Measurements from ENCODE around the gene ACIN1.
"Not testable (repeated sequence)": the region's sequence is repeated elsewhere in the genome, so short reads cannot be mapped to it uniquely, and the experiment has no call there.

Gene ACIN1

GRCh38 chr14:23034498-23035302 lies 60.2 kb downstream of the ACIN1 start, which contains the start of gene PSMB5:
TSS of gene PSMB5 (minus strand) at chr14:23034900. CDS start at chr14:23034881, 19 bp downstream.
- DNase-seq: no peak

DNA sequence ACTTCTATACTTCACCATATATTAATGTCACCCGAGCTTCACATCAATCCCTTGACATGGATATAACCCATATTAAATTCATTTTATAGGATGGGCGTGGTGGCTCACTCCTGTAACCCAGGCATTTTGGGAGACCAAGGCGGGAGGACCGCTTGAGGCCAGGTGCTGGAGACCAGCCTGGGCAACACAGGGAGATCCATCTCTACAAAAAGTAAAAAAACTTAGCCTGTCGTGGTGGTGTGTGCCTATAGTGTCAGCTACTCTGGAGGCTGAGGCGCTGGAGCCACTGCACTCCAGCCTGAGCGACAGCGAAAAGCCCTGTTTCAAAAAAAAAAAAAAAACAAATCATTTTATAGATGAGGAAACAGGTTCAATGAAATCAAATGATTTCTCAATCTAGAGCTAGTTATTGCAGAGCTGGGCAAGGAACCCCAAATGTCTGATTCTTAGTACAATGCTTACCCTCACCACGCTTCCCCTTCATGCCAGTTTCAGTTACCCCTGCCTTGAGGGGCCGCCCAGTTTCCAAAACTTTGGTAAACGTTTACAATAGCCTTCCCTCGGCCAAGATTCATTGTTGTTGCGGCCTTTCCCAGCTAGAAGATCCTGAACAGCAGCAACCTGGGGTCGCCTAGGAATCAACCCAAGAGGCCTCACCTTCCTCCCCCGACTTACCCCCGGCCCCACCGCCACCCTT lies 61.0 kb downstream of the ACIN1 start:
- DNase-seq: no peak

DNA sequence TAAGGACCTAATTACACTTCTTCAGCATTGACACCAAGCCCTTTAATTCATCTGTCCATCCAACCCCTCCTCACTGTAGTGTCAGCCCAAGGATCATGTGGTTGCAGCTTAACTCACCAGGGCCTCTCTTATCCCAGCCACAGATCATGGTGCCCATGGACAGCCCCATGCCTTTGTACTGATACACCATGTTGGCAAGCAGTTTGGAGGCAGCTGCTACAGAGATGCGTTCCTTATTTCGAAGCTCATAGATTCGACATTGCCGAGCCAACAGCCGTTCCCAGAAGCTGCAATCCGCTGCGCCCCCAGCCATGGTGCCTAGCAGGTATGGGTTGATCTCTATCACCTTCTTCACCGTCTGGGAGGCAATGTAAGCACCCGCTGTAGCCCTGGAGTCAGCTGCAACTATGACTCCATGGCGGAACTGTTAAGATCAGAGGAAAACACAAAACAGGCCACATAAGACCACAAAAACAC lies 61.6 kb downstream of the ACIN1 start:
- DNase-seq: no peak

GRCh38 chr14:23030936-23031335 lies 64.0 kb downstream of the ACIN1 start:
- DNase-seq: no peak

DNA sequence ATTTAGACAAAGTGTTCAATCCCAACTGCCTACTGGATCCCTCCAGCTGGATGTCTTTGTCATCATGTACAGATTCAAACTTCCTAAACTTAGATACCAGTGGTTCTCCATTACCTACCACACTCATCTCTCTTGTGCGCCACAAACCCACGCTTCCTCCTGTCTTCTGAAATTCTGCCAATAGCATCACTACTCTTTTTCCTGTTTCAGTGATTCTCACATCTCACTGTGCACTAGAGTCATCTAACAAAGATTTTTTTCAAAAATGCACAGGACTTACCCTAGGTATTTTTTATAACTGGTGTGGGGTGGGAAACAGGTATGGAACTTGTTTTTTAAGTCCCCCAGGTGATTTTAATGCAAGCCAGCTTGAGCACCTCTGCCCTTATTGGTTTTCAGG lies 66.1 kb downstream of the ACIN1 start:
- DNase-seq: no peak

- no peak for DNase-seq
Measured at GRCh38 chr14:23025151-23025814, 69.7 kb downstream of the ACIN1 start.

GRCh38 chr14:23024612-23025075 lies 70.3 kb downstream of the ACIN1 start:
- no peak for DNase-seq

GRCh38 chr14:23023795-23024152 lies 71.2 kb downstream of the ACIN1 start:
- no peak for DNase-seq

GRCh38 chr14:23023022-23023794 lies 71.7 kb downstream of the ACIN1 start:
- DNase-seq: no peak

DNA sequence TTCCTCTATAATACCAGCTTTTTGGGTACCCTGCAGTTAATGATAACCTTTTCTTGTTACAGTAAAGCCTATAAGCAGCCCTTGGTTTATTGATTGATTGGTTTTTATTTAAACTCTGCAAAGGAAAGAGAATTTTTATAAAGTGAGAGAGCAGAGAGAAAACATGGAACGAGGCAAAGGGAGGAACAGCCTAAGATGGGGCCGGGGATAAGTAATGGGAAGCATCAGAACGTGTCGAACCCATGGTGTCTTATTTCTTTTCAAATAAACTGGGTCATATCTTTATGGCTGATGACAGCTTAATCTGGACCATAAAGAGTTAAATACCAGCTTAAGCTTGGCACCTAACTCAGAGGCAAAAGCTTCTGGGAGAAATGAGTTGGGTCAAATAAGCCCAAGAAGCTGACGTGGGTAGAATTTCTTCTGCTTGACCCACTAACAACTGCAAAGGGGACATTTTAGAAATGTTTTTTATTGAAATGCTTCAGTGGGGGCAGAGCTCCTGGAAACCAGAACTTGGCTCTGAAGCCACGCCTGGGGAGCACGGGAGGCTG lies 73.0 kb downstream of the ACIN1 start:
- DNase-seq: no peak

- no peak for DNase-seq
Measured at GRCh38 chr14:23021434-23021833, 73.5 kb downstream of the ACIN1 start.

DNA sequence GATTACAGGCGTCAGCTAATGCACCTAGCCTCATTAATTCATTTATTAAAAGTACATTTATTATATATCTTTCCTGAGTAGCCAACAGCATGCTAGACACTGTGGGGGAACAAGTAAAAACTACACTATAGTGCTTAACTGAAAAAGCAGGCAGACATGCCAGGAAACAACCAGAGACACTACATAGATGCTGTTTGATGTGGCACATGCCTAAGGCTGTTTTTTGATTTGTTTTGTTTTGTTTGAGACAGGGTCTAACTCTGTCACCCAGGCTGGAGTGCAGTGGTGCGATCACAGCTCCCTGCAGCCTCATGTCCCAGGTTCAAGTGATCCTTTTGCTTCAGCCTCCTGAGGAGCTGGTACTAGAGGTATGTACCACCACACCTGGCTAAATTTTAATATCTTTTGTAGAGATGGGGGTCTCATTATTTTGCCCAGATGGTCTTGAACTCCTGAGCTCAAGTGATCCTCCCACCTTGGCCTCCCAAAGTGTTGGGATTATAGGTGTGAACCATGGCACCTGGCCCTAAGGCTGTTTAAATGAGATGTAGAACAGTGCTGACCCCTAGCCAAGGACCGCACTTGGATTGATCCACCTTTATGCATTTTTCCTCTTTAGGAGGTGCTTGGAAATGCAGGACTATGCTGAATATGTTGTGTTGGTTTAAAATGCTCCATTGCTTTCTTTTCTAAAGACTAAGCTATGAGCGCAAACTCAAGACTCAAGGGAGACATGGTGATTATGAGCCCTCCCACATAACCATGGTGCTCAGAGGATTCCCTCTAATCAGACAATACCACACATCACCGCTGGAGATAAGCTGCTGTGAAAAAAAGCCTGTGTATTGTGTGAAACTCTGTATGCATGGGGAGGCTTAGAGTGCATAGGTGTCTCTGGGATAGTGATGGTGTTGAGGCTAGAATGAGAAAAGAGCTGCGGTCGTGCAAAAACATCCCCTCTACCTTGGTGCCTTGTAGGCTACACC lies 74.5 kb downstream of the ACIN1 start:
- no peak for DNase-seq

DNA sequence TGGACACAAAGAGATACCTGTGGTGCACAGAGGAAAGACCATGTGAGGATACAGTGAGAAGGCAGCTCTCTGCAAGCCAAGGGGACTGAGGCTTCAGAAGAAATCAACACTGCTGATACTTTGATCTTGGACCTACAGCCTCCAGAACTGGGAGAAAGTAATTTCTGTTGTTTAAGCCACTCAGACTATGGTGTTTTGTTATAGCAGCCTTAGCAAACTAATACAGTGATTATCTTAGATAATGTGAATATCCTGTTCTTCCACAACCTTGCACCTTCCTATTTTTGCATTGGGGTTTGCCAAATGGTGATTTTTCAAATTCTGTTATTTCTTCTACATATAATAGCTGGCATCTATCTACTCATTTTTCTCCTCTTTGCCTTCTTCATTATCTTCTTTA lies 76.8 kb downstream of the ACIN1 start:
- DNase-seq: no peak

DNA sequence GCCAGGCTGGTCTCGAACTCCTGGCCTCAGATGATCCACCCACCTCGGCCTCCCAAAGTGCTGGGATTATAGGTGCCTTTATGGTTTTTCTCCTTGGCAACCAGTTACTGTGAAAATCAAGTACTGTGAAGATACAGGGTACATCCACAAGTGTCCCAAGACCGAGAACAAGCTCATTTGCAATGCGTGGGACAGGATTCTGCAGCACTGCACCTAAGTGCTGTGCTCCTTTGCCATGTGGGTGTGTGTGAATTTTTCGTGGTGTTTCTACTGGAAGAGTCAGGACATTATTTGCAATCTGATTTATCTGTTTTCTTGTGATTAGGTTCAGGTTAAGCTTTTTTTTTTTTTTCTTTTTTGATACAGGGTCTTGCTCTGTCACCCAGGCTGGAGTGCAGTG lies 77.8 kb downstream of the ACIN1 start:
- DNase-seq: no peak

GRCh38 chr14:23015618-23016017 lies 79.3 kb downstream of the ACIN1 start:
- no peak for DNase-seq

DNA sequence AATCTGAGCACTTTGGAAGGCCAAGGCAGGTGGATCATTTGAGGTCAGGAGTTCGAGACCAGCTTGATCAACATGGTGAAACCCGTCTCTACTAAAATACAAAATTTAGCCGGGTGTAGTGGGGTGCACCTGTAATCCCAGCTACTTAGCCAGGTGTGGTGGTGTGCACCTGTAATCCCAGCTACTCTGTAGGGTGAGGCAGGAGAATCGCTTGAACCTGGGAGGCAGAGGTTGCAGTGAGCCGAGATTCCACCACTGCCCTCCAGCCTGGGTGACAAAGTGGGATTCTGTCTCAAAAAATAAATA lies 81.2 kb downstream of the ACIN1 start:
- not testable (repeated sequence) for DNase-seq

- no peak for DNase-seq
Measured at GRCh38 chr14:23013054-23013748, 81.7 kb downstream of the ACIN1 start.

- DNase-seq: no peak
Measured at GRCh38 chr14:23009939-23010726, 84.8 kb downstream of the ACIN1 start, which contains the start of gene C14orf93. TSS of gene C14orf93 (minus strand) at chr14:23010143. CDS start at chr14:22999023, 11,120 bp downstream.

- DNase-seq: no peak
Measured at GRCh38 chr14:23009483-23009938, 85.4 kb downstream of the ACIN1 start.

DNA sequence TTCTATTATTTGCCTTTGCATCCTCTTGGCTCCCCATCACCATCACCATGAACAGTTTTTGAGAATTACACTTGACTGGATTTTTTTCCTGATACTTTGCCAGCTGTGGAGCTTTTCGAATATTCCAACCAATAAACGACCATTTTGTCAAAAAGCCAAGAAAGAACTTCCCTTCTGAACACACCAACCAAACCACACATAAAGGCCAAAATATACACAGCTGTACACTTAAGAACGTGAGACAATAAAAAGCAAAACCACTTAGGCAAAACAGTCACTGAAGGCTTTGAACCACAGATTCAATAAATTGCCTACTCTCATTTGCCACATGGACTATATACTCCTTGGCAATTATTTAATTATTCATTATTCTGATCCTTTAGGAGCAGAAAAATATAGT lies 86.1 kb downstream of the ACIN1 start:
- no peak for DNase-seq
